WTC11 (cell line): ENCODE measurements around the gene TAC4. TPM values are rescaled to one million over a fixed set of nuclear protein-coding genes. Genes with fewer than 3 reads are reported as not detected.
A peak's percentile ranks its signal among the peaks of the same experiment; 100 is the strongest.

Experiments used
- ATAC-seq: fragments of 200-7000 bp; cut with Tn5 transposase; 2 replicates; pipeline ENCODE4 v1.10.0; 2021; ENCODE audit warnings: mild to moderate bottlenecking, moderate library complexity
- CTCF ChIA-PET: fragments of 300-600 bp; sonication (Branson Sonifier 250); formaldehyde crosslinking; loops from one replicate; lab custom pipeline; 2021; ENCODE audit warnings: antibody characterized with exemption; lab: Charles Lee
- POLR2A ChIA-PET: fragments of 350-600 bp; sonication (Branson Sonifier 250); formaldehyde crosslinking; loops from one replicate; lab custom pipeline; 2021; ENCODE audit warnings: antibody characterized with exemption; lab: Charles Lee
- DNase-seq: peaks from one replicate; pipeline ENCODE4 v3.0.0; 2021; ENCODE audit warnings: low spot score
- H3K27ac Mint-ChIP-seq: 2 replicates; pipeline ENCODE4 v1.8.0; 2021; ENCODE audit warnings: mixed read lengths
- H3K27me3 Mint-ChIP-seq: 2 replicates; pipeline ENCODE4 v1.8.0; 2021; ENCODE audit warnings: low read depth, mild to moderate bottlenecking, moderate library complexity, mixed read lengths
- H3K36me3 Mint-ChIP-seq: 2 replicates; pipeline ENCODE4 v1.8.0; 2021; ENCODE audit warnings: mixed read lengths
- H3K4me1 Mint-ChIP-seq: 2 replicates; pipeline ENCODE4 v1.8.0; 2022; ENCODE audit warnings: mixed read lengths
- H3K4me3 Mint-ChIP-seq: 2 replicates; pipeline ENCODE4 v1.8.0; 2021; ENCODE audit warnings: mild to moderate bottlenecking, moderate library complexity, mixed read lengths
- H3K9me3 Mint-ChIP-seq: 2 replicates; pipeline ENCODE4 v1.8.0; 2021; ENCODE audit warnings: mixed read lengths
- AFF4 ChIP-seq: sonication (generic); formaldehyde crosslinking; IDR thresholded peaks from 2 replicates; pipeline ENCODE4 v1.8.1; 2023; ENCODE audit warnings: mild to moderate bottlenecking, missing genetic modification reagents, borderline replicate concordance
- ETV6 ChIP-seq: sonication (generic); formaldehyde crosslinking; IDR thresholded peaks from 2 replicates; pipeline ENCODE4 v1.8.1; 2022; ENCODE audit warnings: mild to moderate bottlenecking, missing genetic modification reagents
- FOXJ3 ChIP-seq: sonication (generic); formaldehyde crosslinking; IDR thresholded peaks from 2 replicates; pipeline ENCODE4 v1.9.0; 2021; ENCODE audit warnings: missing genetic modification reagents, mild to moderate bottlenecking, borderline replicate concordance
- NR2C2 ChIP-seq: sonication (generic); formaldehyde crosslinking; IDR thresholded peaks from 2 replicates; pipeline ENCODE4 v1.8.0; 2022; ENCODE audit warnings: mild to moderate bottlenecking, missing genetic modification reagents
- OVOL2 ChIP-seq: fragments of 250-450 bp; sonication (Bioruptor Pico); IDR thresholded peaks from 2 replicates; pipeline ENCODE4 v1.9.0; 2021; ENCODE audit warnings: mild to moderate bottlenecking, borderline replicate concordance
- ZBTB43 ChIP-seq: sonication (generic); formaldehyde crosslinking; IDR thresholded peaks from 2 replicates; pipeline ENCODE4 v1.8.1; 2023; ENCODE audit warnings: mild to moderate bottlenecking, missing genetic modification reagents
- total RNA-seq: library from RNA; stranded (reverse); gene quantifications from 3 replicates; pipeline ENCODE4 v1.2.3, GENCODE V29; 2021
- TF ChIP-seq, protein P1 (sequence below): sonication (generic); formaldehyde crosslinking; IDR thresholded peaks from 2 replicates; pipeline ENCODE4 v1.8.1; 2022; ENCODE audit warnings: mild to moderate bottlenecking, missing genetic modification reagents, moderate library complexity, borderline replicate concordance
- TF ChIP-seq, protein P2 (sequence below): fragments of 250-450 bp; sonication (Bioruptor Pico); conservative IDR thresholded peaks from 2 replicates; pipeline ENCODE4 v1.9.0; 2021; ENCODE audit warnings: mild to moderate bottlenecking
- TF ChIP-seq, protein P3 (sequence below): sonication (generic); formaldehyde crosslinking; IDR thresholded peaks from 2 replicates; pipeline ENCODE4 v1.8.1; 2023; ENCODE audit warnings: mild to moderate bottlenecking, moderate library complexity, missing genetic modification reagents
- TF ChIP-seq, protein P4 (sequence below): fragments of 250-450 bp; sonication (Bioruptor Pico); IDR thresholded peaks from 2 replicates; pipeline ENCODE4 v1.9.0; 2021; ENCODE audit warnings: mild to moderate bottlenecking

TAC4 gene
- total RNA-seq, 1 experiment from 2014 or later = not detected

- TF ChIP-seq, protein P1, sequence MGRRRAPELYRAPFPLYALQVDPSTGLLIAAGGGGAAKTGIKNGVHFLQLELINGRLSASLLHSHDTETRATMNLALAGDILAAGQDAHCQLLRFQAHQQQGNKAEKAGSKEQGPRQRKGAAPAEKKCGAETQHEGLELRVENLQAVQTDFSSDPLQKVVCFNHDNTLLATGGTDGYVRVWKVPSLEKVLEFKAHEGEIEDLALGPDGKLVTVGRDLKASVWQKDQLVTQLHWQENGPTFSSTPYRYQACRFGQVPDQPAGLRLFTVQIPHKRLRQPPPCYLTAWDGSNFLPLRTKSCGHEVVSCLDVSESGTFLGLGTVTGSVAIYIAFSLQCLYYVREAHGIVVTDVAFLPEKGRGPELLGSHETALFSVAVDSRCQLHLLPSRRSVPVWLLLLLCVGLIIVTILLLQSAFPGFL (CRISPR knock-in tag) = no peak
- TF ChIP-seq, protein P2, sequence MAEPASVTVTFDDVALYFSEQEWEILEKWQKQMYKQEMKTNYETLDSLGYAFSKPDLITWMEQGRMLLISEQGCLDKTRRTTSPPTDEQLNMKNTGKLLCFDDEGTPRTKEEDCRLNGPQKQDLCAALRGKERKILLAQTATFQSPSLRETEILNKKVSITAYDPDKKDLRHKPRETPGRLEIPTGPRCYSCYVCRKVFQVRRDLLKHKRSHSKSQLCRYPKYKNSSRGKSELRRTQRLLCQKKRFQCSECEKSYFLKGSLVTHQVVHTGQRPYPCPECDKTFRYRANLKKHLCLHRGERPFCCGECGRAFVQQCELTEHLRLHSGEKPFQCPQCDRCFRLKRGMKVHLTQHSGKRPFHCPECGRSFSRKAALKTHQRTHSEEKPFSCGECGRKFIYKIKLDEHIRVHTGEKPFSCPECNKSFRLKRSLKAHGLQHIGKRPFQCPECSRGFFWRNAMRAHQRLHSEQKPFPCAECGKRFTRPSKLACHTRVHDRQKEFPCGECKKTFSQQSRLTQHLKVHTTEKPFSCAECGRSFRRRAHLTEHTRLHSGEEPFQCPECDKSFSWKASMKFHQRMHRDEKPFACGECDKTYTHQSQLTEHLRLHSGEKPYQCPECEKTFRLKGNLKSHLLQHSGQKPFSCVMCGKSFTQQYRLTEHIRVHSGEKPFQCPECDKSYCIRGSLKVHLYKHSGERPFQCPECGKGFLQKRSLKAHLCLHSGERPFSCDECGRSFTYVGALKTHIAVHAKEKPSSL (CRISPR knock-in tag) = no peak
- no peak for TF ChIP-seq ETV6 (CRISPR knock-in tag)
- TF ChIP-seq, protein P3, sequence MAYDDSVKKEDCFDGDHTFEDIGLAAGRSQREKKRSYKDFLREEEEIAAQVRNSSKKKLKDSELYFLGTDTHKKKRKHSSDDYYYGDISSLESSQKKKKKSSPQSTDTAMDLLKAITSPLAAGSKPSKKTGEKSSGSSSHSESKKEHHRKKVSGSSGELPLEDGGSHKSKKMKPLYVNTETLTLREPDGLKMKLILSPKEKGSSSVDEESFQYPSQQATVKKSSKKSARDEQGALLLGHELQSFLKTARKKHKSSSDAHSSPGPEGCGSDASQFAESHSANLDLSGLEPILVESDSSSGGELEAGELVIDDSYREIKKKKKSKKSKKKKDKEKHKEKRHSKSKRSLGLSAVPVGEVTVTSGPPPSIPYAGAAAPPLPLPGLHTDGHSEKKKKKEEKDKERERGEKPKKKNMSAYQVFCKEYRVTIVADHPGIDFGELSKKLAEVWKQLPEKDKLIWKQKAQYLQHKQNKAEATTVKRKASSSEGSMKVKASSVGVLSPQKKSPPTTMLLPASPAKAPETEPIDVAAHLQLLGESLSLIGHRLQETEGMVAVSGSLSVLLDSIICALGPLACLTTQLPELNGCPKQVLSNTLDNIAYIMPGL (CRISPR knock-in tag) = no peak
- no peak for TF ChIP-seq OVOL2 (CRISPR knock-in tag)
- TF ChIP-seq ZBTB43 (CRISPR knock-in tag) = no peak
These were observed 34.6 kb upstream of the TAC4 start (continued) for GRCh38 chr17:49882434-49882833.

GRCh38 chr17:49881054-49881402 lies 33.2 kb upstream of the TAC4 start:
- peaks cover 28% of the 10 kb centered on the region for H3K27me3 Mint-ChIP-seq
- H3K9me3 Mint-ChIP-seq = no peaks in the 10 kb centered on the region
- ChIA-PET POLR2A (interaction anchor here (1.0 to 1.6 kb wide), 5 partner anchors 9 to 108 kb away, joined by 3 to 4 read pairs (median 3); no protein-coding TSS in a partner anchor), CTCF (interaction anchor here (0.9 to 7.0 kb wide), 18 partner anchors 8 to 246 kb away, joined by 3 to 105 read pairs (median 6); partner anchors contain the start of genes DLX3, FAM117A and ITGA3)
- DNase-seq (no peak), ATAC-seq (peak; percentile 21)
- H3K27ac Mint-ChIP-seq = no peak overlapping the region
- TF ChIP-seq FOXJ3 (CRISPR knock-in tag) (no peak), AFF4 (no peak), ZBTB43 (CRISPR knock-in tag) (no peak), NR2C2 (CRISPR knock-in tag) (no peak)
- TF ChIP-seq, protein P4, sequence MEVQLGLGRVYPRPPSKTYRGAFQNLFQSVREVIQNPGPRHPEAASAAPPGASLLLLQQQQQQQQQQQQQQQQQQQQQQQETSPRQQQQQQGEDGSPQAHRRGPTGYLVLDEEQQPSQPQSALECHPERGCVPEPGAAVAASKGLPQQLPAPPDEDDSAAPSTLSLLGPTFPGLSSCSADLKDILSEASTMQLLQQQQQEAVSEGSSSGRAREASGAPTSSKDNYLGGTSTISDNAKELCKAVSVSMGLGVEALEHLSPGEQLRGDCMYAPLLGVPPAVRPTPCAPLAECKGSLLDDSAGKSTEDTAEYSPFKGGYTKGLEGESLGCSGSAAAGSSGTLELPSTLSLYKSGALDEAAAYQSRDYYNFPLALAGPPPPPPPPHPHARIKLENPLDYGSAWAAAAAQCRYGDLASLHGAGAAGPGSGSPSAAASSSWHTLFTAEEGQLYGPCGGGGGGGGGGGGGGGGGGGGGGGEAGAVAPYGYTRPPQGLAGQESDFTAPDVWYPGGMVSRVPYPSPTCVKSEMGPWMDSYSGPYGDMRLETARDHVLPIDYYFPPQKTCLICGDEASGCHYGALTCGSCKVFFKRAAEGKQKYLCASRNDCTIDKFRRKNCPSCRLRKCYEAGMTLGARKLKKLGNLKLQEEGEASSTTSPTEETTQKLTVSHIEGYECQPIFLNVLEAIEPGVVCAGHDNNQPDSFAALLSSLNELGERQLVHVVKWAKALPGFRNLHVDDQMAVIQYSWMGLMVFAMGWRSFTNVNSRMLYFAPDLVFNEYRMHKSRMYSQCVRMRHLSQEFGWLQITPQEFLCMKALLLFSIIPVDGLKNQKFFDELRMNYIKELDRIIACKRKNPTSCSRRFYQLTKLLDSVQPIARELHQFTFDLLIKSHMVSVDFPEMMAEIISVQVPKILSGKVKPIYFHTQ (CRISPR knock-in tag) = no peak
- TF ChIP-seq, protein P2 (CRISPR knock-in tag) = no peak
- peaks cover 24% of the 10 kb centered on the region for H3K4me1 Mint-ChIP-seq
- H3K4me3 Mint-ChIP-seq = peak overlapping the region; percentile 71
- no peaks in the 10 kb centered on the region for H3K36me3 Mint-ChIP-seq
